K562 (cell line): ENCODE results near the gene SLC37A4. TPM values are rescaled to one million over a fixed set of nuclear protein-coding genes. Genes with fewer than 3 reads are reported as not detected.
A peak's percentile ranks its signal among the peaks of the same experiment; 100 is the strongest.

Source experiments
- ATAC-seq: fragments of 200-7000 bp; cut with Tn5 transposase; 3 replicates; pipeline ENCODE4 v1.9.1; 2020; ENCODE audit warnings: moderate library complexity
- BruUV-seq: library from RNA; stranded (reverse); fragments of 400-500 nt; replicated peaks from 2 replicates; lab custom pipeline; 2021; lab: Mats Ljungman, UMichigan
- CTCF ChIA-PET: fragments of 300-600 bp; formaldehyde crosslinking; extraction: SDS; loops from one replicate; lab custom pipeline; 2021; ENCODE audit warnings: low intra/inter-chr PET ratio; lab: Yijun Ruan, JAX
- POLR2A ChIA-PET: fragments of 300-600, 350-650 bp; sonication (Branson Sonifier 250); formaldehyde crosslinking; extraction: SDS; loops from one replicate; lab custom pipeline; 2021; ENCODE audit warnings: antibody characterized with exemption, inconsistent platforms; lab: Yijun Ruan, JAX
- DNase-seq, 4 experiments: peaks; one replicate each; pipeline versions ENCODE4 v3.0.0 to v3.0.0-alpha.2; 2011 to 2018; ENCODE audit warnings: low spot score in 3 of 4, mixed read lengths in 3 of 4; ENCODE audit errors: extremely low read depth in 1 of 4
- FAIRE-seq: peaks from 2 replicates; lab custom pipeline; 2011; peaks lifted over from hg19 to GRCh38; lab: Jason Lieb, UNC
- H2AFZ ChIP-seq: 2 replicates; pipeline ENCODE4 v1.6.0; 2011; ENCODE audit warnings: low read depth, low read length, control low read depth, inconsistent platforms
- H3K27ac ChIP-seq: fragments of 200-600 bp; 3 replicates; pipeline ENCODE4 v1.8.0; 2011; ENCODE audit warnings: low read depth, mild to moderate bottlenecking, control low read depth, inconsistent platforms, low read length, moderate library complexity, mixed read lengths; ENCODE audit errors: extremely low read depth
- H3K27me3 ChIP-seq, 2 experiments: fragments of 300-600 bp in 1 of 2; 2 replicates in 1 of 2; 3 replicates in 1 of 2; pipeline versions ENCODE4 v1.6.0 to v1.8.0; 2011; ENCODE audit warnings: inconsistent platforms in 2 of 2, low read length in 2 of 2, mild to moderate bottlenecking in 1 of 2, mixed read lengths in 1 of 2, moderate library complexity in 1 of 2; ENCODE audit not compliant: control insufficient read depth in 2 of 2, insufficient read depth in 2 of 2
- H3K36me3 ChIP-seq: fragments of 300-600 bp; 3 replicates; pipeline ENCODE4 v1.8.0; 2011; ENCODE audit warnings: mild to moderate bottlenecking, low read length, inconsistent platforms; ENCODE audit not compliant: control insufficient read depth, insufficient read depth
- H3K4me1 ChIP-seq, 2 experiments: fragments of 200-600 bp in 1 of 2; replicated peaks in 1 of 2; 2 replicates in 1 of 2; 3 replicates in 1 of 2; pipeline versions ENCODE4 v1.5.1 to v1.8.0; 2011; ENCODE audit warnings: inconsistent platforms in 2 of 2, low read length in 2 of 2, mild to moderate bottlenecking in 1 of 2, mixed read lengths in 1 of 2, moderate library complexity in 1 of 2; ENCODE audit not compliant: control insufficient read depth in 2 of 2, insufficient read depth in 2 of 2
- H3K4me2 ChIP-seq: 2 replicates; pipeline ENCODE4 v1.6.1; 2011; ENCODE audit warnings: low read length, control low read depth, inconsistent platforms, mixed read lengths; ENCODE audit not compliant: insufficient read depth
- H3K4me3 ChIP-seq: fragments of 200-600 bp; sonication (generic), shearing (Covaris generic); 2 replicates; pipeline ENCODE4 v1.5.1; 2016; ENCODE audit warnings: control low read depth, inconsistent platforms
- H3K79me2 ChIP-seq: fragments of 200-600 bp; 3 replicates; pipeline ENCODE4 v1.8.0; 2011; ENCODE audit warnings: low read length, inconsistent platforms; ENCODE audit not compliant: control insufficient read depth, insufficient read depth
- H3K9ac ChIP-seq, 2 experiments: 2 replicates each; pipeline versions ENCODE4 v1.6.0 to v1.6.1; 2011; ENCODE audit warnings: low read depth in 2 of 2, low read length in 2 of 2, control low read depth in 1 of 2, inconsistent platforms in 1 of 2, mild to moderate bottlenecking in 1 of 2, mixed read lengths in 1 of 2; ENCODE audit not compliant: insufficient read depth in 1 of 2
- H3K9me1 ChIP-seq: one replicate; pipeline ENCODE4 v1.6.0; 2011; ENCODE audit warnings: inconsistent platforms, mild to moderate bottlenecking, low read length, moderate library complexity; ENCODE audit not compliant: control insufficient read depth, insufficient read depth
- H3K9me3 ChIP-seq: replicated peaks from 2 replicates; pipeline ENCODE4 v1.5.1; 2011; ENCODE audit warnings: low read depth, low read length, inconsistent platforms; ENCODE audit not compliant: control insufficient read depth, insufficient read depth
- H4K20me1 ChIP-seq: replicated peaks from 2 replicates; pipeline ENCODE4 v1.6.1; 2011; ENCODE audit warnings: low read length, inconsistent platforms, mixed read lengths; ENCODE audit not compliant: control insufficient read depth, insufficient read depth
- ARID3B ChIP-seq: fragments of 250-450 bp; sonication (Bioruptor Pico); IDR thresholded peaks from 2 replicates; pipeline ENCODE4 v1.4.0; 2020; ENCODE audit warnings: borderline replicate concordance
- CBFA2T3 ChIP-seq: fragments of 450-650 bp; IDR thresholded peaks from 2 replicates; pipeline ENCODE4 v1.6.1; 2017
- HBP1 ChIP-seq: fragments of 450-650 bp; formaldehyde crosslinking; IDR thresholded peaks from 2 replicates; pipeline ENCODE4 v1.4.0; 2022; ENCODE audit warnings: missing genetic modification characterization
- HSF4 ChIP-seq: fragments of 250-450 bp; sonication (Bioruptor Pico); IDR thresholded peaks from 2 replicates; pipeline ENCODE4 v2.1.2; 2022; ENCODE audit warnings: mild to moderate bottlenecking, moderate library complexity, borderline replicate concordance
- PHF21A ChIP-seq: fragments of 450-650 bp; IDR thresholded peaks from 2 replicates; pipeline ENCODE4 v1.6.1; 2017; ENCODE audit warnings: low read depth, borderline replicate concordance
- SNRNP70 ChIP-seq: fragments of 200-400 bp; formaldehyde crosslinking; optimal IDR thresholded peaks from 2 replicates; pipeline ENCODE3; 2017; ENCODE audit warnings: low read depth, low read length
- ZBTB12 ChIP-seq: fragments of 250-450 bp; sonication (Bioruptor Pico); IDR thresholded peaks from 2 replicates; pipeline ENCODE4 v1.4.0; 2020
- ZNF408 ChIP-seq: fragments of 250-450 bp; sonication (Bioruptor Pico); IDR thresholded peaks from 2 replicates; pipeline ENCODE4 v1.4.0; 2020; ENCODE audit warnings: low read depth, mild to moderate bottlenecking, moderate library complexity
- ZNF639 ChIP-seq, 2 experiments: fragments of 200-800 bp in 1 of 2; sonication (Bioruptor generic) in 1 of 2; sonication (generic) in 1 of 2; formaldehyde crosslinking in 1 of 2; IDR thresholded peaks in 1 of 2; conservative IDR thresholded peaks in 1 of 2; 2 replicates each; pipeline versions ENCODE4 v1.5.0 to v1.6.1; 2016 to 2020; ENCODE audit warnings: missing compliant biosample characterization in 1 of 2, missing genetic modification characterization in 1 of 2, missing genetic modification reagents in 1 of 2
- WGBS: fragments of 100-300 bp; shearing (Covaris generic); methylation state at CpG from one replicate; pipeline ENCODE4 v1.1.6; 2016; ENCODE audit warnings: low coverage, mixed read lengths; ENCODE audit not compliant: insufficient coverage; ENCODE audit errors: missing lambda C conversion rate; 5-methylcytosine and 5-hydroxymethylcytosine counted together
- in situ Hi-C: fragments of 300-500 bp; cut with MboI; formaldehyde crosslinking; loops from 4 replicates; pipeline ENCODE4 v1.15.0; 2018; ENCODE audit warnings: inconsistent platforms, mixed read lengths
- intact Hi-C: fragments of 100-400 bp; cut with micrococcal nuclease; formaldehyde crosslinking; loops from 2 replicates; pipeline ENCODE4 v1.14.2; 2022
- polyA plus RNA-seq, 8 experiments: library from polyadenylated mRNA; depleted of rRNA in 4 of 8; stranded (reverse) in 5 of 8; unstranded in 3 of 8; fragments of >200 nt; fragmentation: Nextera tagmentation in 2 of 8; fragmentation: Illumina TruSeq in 1 of 8; extraction: Ambion mirVana in 2 of 8; extraction: Trizol in 1 of 8; gene quantifications; 2 replicates each; pipeline versions ENCODE4 v1.2.1 to v1.2.3, GENCODE V29; 2011 to 2014; ENCODE audit warnings: inconsistent platforms in 1 of 8, missing spikeins in 1 of 8
- total RNA-seq, 7 experiments: library from RNA; depleted of rRNA in 6 of 7; stranded (reverse); fragments of >200 nt in 6 of 7; fragmentation: Illumina TruSeq in 2 of 7; extraction: Trizol in 2 of 7; gene quantifications; 2 replicates each; pipeline versions ENCODE4 v1.2.1 to v1.2.3, GENCODE V29; 2011 to 2021; ENCODE audit warnings: low replicate concordance in 1 of 7

Gene SLC37A4
- total and polyA plus RNA-seq, 9 of the 15 experiments (the other 6 are each of a cell fraction or from before 2014, with no cell fraction given) = 24.7 to 73.9 (median 40.7) TPM

- no peak overlapping the region for H3K4me3 ChIP-seq
- no peak overlapping the region for H3K27ac ChIP-seq
Measured at GRCh38 chr11:118988280-118988679, 42.4 kb downstream of the SLC37A4 start.

More at GRCh38 chr11:118988280-118988679, 42.4 kb downstream of the SLC37A4 start:
- no peaks in the 10 kb centered on the region for H3K9me3 ChIP-seq
- H3K9me1 ChIP-seq = no peaks in the 10 kb centered on the region
- no peak overlapping the region for H3K4me2 ChIP-seq
- no peaks in the 10 kb centered on the region for H4K20me1 ChIP-seq
- H2AFZ ChIP-seq = no peak overlapping the region
- TF ChIP-seq ZNF408 (CRISPR knock-in tag) (no peak), ARID3B (CRISPR knock-in tag) (no peak), PHF21A (no peak), HBP1 (CRISPR knock-in tag) (no peak), ZBTB12 (CRISPR knock-in tag) (no peak), HSF4 (CRISPR knock-in tag) (no peak), ZNF639 (CRISPR knock-in tag; conservative IDR thresholded peaks at IDR 0.05 in 1 of 2, IDR thresholded peaks at IDR 0.05 in 1 of 2) (no peak), SNRNP70 (no peak), CBFA2T3 (no peak)
- ATAC-seq = 0 out of 3 replicates have a peak, but pooled peaks have one; percentile 27
- intact Hi-C loops = no loop called here
- BruUV-seq = no TSS peak
- no peak for FAIRE-seq
- H3K4me1 ChIP-seq = peaks cover 0 to 2% of the 10 kb centered on the region in 2 experiments; a peak in 3 of 5 replicates
- POLR2A ChIA-PET = no interaction called here
- no peak overlapping the region for H3K9ac ChIP-seq
- no peaks in the 10 kb centered on the region for H3K36me3 ChIP-seq
- no peaks in the 10 kb centered on the region for H3K79me2 ChIP-seq
- in situ Hi-C loops = no loop called here
- CTCF ChIA-PET = no interaction called here
- no peak for DNase-seq
- WGBS = 66% methylated on average over 5 of the region's 5 CpGs
- H3K27me3 ChIP-seq = no peaks in the 10 kb centered on the region
